Activated B cell treated with CpG ODN at 0.5 μM for 24 hours (primary cell): ENCODE results near the gene PMEPA1. TPM values are rescaled to one million over a fixed set of nuclear protein-coding genes. Genes with fewer than 3 reads are reported as not detected.

Experiments used
- ATAC-seq: fragments of 200-7000 bp; cut with Tn5 transposase; one replicate; pipeline ENCODE4 v1.10.0; 2021; ENCODE audit warnings: low read depth, mild to moderate bottlenecking, moderate library complexity
- CTCF ChIA-PET: fragments of 350-600 bp; sonication (Branson Sonifier 250); formaldehyde crosslinking; loops from one replicate; lab custom pipeline; 2021; ENCODE audit warnings: antibody characterized with exemption; lab: Charles Lee
- POLR2A ChIA-PET: fragments of 350-600 bp; sonication (Branson Sonifier 250); formaldehyde crosslinking; loops from one replicate; lab custom pipeline; 2021; ENCODE audit warnings: antibody characterized with exemption; lab: Charles Lee
- DNase-seq: peaks from one replicate; pipeline ENCODE4 v3.0.0; 2022
- H3K27ac Mint-ChIP-seq: one replicate; pipeline ENCODE4 v1.8.0; 2020; ENCODE audit warnings: mixed read lengths
- H3K27me3 Mint-ChIP-seq: one replicate; pipeline ENCODE4 v1.8.0; 2021; ENCODE audit warnings: mixed read lengths
- H3K36me3 Mint-ChIP-seq: one replicate; pipeline ENCODE4 v1.8.0; 2021; ENCODE audit warnings: low read depth, mixed read lengths
- H3K4me1 Mint-ChIP-seq: one replicate; pipeline ENCODE4 v1.8.0; 2021; ENCODE audit warnings: mixed read lengths
- H3K4me3 Mint-ChIP-seq: one replicate; pipeline ENCODE4 v1.8.0; 2020; ENCODE audit warnings: mild to moderate bottlenecking, mixed read lengths
- H3K9me3 Mint-ChIP-seq: one replicate; pipeline ENCODE4 v1.8.0; 2020; ENCODE audit warnings: mixed read lengths
- intact Hi-C: fragments of 100-400 bp; cut with micrococcal nuclease; formaldehyde crosslinking; loops from one replicate; pipeline ENCODE4 v1.15.1; 2024
- total RNA-seq: library from RNA; stranded (reverse); gene quantifications from 2 replicates; pipeline ENCODE4 v1.2.3, GENCODE V29; 2022
- TF ChIP-seq, protein P1 (sequence below): fragments of 200-600 bp; IDR thresholded peaks from one replicate; pipeline ENCODE4 v1.8.0; 2022; ENCODE audit warnings: antibody characterized with exemption, mild to moderate bottlenecking

PMEPA1 gene
- total RNA-seq, 1 donor from 2014 or later: 34.8 TPM

- no peak for DNase-seq
Observed at GRCh38 chr20:57660181-57660921, 49.5 kb downstream of the PMEPA1 start.

GRCh38 chr20:57659517-57660180 is 50.2 kb downstream of the PMEPA1 start:
- H3K4me3 Mint-ChIP-seq: no peak overlapping the region
- no peaks in the 10 kb centered on the region for H3K9me3 Mint-ChIP-seq
- intact Hi-C loops: no loop called here
- POLR2A ChIA-PET: interaction anchor here (1.0 kb wide), 1 partner anchor 32 kb away, joined by 4 read pairs; no protein-coding TSS in a partner anchor
- peak overlapping the region; percentile 30 for H3K27ac Mint-ChIP-seq
- TF ChIP-seq, protein P1, sequence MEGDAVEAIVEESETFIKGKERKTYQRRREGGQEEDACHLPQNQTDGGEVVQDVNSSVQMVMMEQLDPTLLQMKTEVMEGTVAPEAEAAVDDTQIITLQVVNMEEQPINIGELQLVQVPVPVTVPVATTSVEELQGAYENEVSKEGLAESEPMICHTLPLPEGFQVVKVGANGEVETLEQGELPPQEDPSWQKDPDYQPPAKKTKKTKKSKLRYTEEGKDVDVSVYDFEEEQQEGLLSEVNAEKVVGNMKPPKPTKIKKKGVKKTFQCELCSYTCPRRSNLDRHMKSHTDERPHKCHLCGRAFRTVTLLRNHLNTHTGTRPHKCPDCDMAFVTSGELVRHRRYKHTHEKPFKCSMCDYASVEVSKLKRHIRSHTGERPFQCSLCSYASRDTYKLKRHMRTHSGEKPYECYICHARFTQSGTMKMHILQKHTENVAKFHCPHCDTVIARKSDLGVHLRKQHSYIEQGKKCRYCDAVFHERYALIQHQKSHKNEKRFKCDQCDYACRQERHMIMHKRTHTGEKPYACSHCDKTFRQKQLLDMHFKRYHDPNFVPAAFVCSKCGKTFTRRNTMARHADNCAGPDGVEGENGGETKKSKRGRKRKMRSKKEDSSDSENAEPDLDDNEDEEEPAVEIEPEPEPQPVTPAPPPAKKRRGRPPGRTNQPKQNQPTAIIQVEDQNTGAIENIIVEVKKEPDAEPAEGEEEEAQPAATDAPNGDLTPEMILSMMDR: no peak
- DNase-seq: peak; percentile 14
- H3K36me3 Mint-ChIP-seq: peaks cover 42% of the 10 kb centered on the region
- CTCF ChIA-PET: no interaction called here
- ATAC-seq: no peak
- H3K4me1 Mint-ChIP-seq: peaks cover 38% of the 10 kb centered on the region
- H3K27me3 Mint-ChIP-seq: no peaks in the 10 kb centered on the region

More at GRCh38 chr20:57660181-57660921, 49.5 kb downstream of the PMEPA1 start:
- TF ChIP-seq, protein P1: no peak
- peaks cover 32% of the 10 kb centered on the region for H3K4me1 Mint-ChIP-seq
- intact Hi-C loops: no loop called here
- ChIA-PET CTCF (no interaction called here), POLR2A (no interaction called here)
- no peak overlapping the region for H3K4me3 Mint-ChIP-seq
- H3K27me3 Mint-ChIP-seq: no peaks in the 10 kb centered on the region
- H3K36me3 Mint-ChIP-seq: peaks cover 42% of the 10 kb centered on the region
- no peak for ATAC-seq
- H3K27ac Mint-ChIP-seq: no peak overlapping the region
- H3K9me3 Mint-ChIP-seq: no peaks in the 10 kb centered on the region

- peaks cover 44% of the 10 kb centered on the region for H3K4me1 Mint-ChIP-seq
- intact Hi-C loops: no loop called here
- POLR2A ChIA-PET: interaction anchor here (1.0 kb wide), 1 partner anchor 31 kb away, joined by 4 read pairs; no protein-coding TSS in a partner anchor
- CTCF ChIA-PET: no interaction called here
- no peaks in the 10 kb centered on the region for H3K27me3 Mint-ChIP-seq
- peaks cover 45% of the 10 kb centered on the region for H3K36me3 Mint-ChIP-seq
- DNase-seq (no peak), ATAC-seq (no peak)
- TF ChIP-seq, protein P1: no peak
- no peaks in the 10 kb centered on the region for H3K9me3 Mint-ChIP-seq
- no peak overlapping the region for H3K4me3 Mint-ChIP-seq
- peak overlapping the region; percentile 26 for H3K27ac Mint-ChIP-seq
Observed at GRCh38 chr20:57658833-57659516, 50.8 kb downstream of the PMEPA1 start.

DNA sequence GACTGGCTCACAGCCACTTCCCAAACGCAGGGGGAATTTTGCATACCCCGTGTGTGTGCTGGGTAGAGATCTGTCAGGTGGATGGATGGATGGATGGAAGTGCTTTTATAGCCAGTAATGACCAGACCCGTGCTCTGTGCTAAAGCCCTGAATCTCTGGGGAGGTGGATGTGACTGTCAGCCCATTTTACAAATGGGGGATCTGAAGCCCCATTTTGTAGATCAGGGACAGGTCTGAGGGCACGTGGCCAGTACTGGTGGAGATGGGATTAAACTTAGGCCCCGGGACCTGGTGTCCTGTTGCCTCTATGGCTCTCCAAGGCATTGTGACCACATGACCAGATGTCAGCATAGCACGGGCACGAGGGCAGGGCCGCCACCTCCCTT is 51.4 kb downstream of the PMEPA1 start:
- TF ChIP-seq, protein P1: no peak
- Mint-ChIP-seq H3K36me3 (peaks cover 51% of the 10 kb centered on the region), H3K4me1 (peaks cover 44% of the 10 kb centered on the region), H3K27ac (peak overlapping the region; percentile 46), H3K27me3 (no peaks in the 10 kb centered on the region), H3K4me3 (no peak overlapping the region), H3K9me3 (no peaks in the 10 kb centered on the region)
- intact Hi-C loops: no loop called here
- CTCF ChIA-PET: no interaction called here
- no peak for ATAC-seq
- no peak for DNase-seq
- POLR2A ChIA-PET: interaction anchor here (1.0 kb wide), 1 partner anchor 31 kb away, joined by 4 read pairs; no protein-coding TSS in a partner anchor
